Measurements from ENCODE around the gene DMD.

Gene DMD

GRCh38 chrX:32572644-32573043, 638.7 kb downstream of the DMD start:
- H3K27me3 ChIP-seq (replicated peaks; ENCODE audit: insufficient read depth, low read length) = no peaks in the 10 kb centered on the region
- H3F3A ChIP-seq (ENCODE audit: insufficient read depth, low read length) = no peaks in the 10 kb centered on the region
- no peak for TF ChIP-seq EZH2phosphoT487 (IDR thresholded peaks at IDR 0.05; ENCODE audit: low read length)
- TF ChIP-seq EZH2 (optimal IDR thresholded peaks at IDR 0.05; ENCODE audit: low read depth, low read length) = no peak
- no peak for TF ChIP-seq CTCF (IDR thresholded peaks at IDR 0.05; ENCODE audit: low read length)

GRCh38 chrX:32571579-32571978, 639.8 kb downstream of the DMD start:
- DNase-seq = no peak
- no peak overlapping the region for H3K4me3 ChIP-seq (ENCODE audit: low read length)
- no peaks in the 10 kb centered on the region for H3K36me3 ChIP-seq (replicated peaks; ENCODE audit: insufficient read depth, low read length)
- no peaks in the 10 kb centered on the region for H3K27me3 ChIP-seq (replicated peaks; ENCODE audit: insufficient read depth, low read length)
- H3K4me2 ChIP-seq (ENCODE audit: low read depth, low read length) = no peak overlapping the region
- H2AFZ ChIP-seq (ENCODE audit: low read length) = no peak overlapping the region
- H3F3A ChIP-seq (ENCODE audit: insufficient read depth, low read length) = no peaks in the 10 kb centered on the region
- no peaks in the 10 kb centered on the region for H3K79me2 ChIP-seq (ENCODE audit: low read length)
- H3K9me3 ChIP-seq (replicated peaks; ENCODE audit: insufficient read depth, low read length) = no peaks in the 10 kb centered on the region
- H3K9ac ChIP-seq (ENCODE audit: low read length) = no peak overlapping the region
- H3K9me2 ChIP-seq (replicated peaks; ENCODE audit: insufficient read depth, low read length) = no peaks in the 10 kb centered on the region
- TF ChIP-seq EZH2phosphoT487 (IDR thresholded peaks at IDR 0.05; ENCODE audit: low read length) (no peak), EZH2 (optimal IDR thresholded peaks at IDR 0.05; ENCODE audit: low read depth, low read length) (no peak), CTCF (IDR thresholded peaks at IDR 0.05; ENCODE audit: low read length) (no peak)
- H3K27ac ChIP-seq (ENCODE audit: low read length) = no peak overlapping the region
- no peaks in the 10 kb centered on the region for H3K4me1 ChIP-seq (ENCODE audit: low read length)
- H4K20me1 ChIP-seq (ENCODE audit: insufficient read depth, low read length) = no peaks in the 10 kb centered on the region

More at GRCh38 chrX:32572644-32573043, 638.7 kb downstream of the DMD start:
- Histone ChIP-seq H2AFZ (ENCODE audit: low read length) (no peak overlapping the region), H3K9ac (ENCODE audit: low read length) (no peak overlapping the region), H4K20me1 (ENCODE audit: insufficient read depth, low read length) (no peaks in the 10 kb centered on the region), H3K36me3 (replicated peaks; ENCODE audit: insufficient read depth, low read length) (no peaks in the 10 kb centered on the region), H3K9me2 (replicated peaks; ENCODE audit: insufficient read depth, low read length) (no peaks in the 10 kb centered on the region), H3K27ac (ENCODE audit: low read length) (no peak overlapping the region), H3K4me2 (ENCODE audit: low read depth, low read length) (no peak overlapping the region), H3K9me3 (replicated peaks; ENCODE audit: insufficient read depth, low read length) (no peaks in the 10 kb centered on the region), H3K4me3 (ENCODE audit: low read length) (no peak overlapping the region), H3K79me2 (ENCODE audit: low read length) (no peaks in the 10 kb centered on the region), H3K4me1 (ENCODE audit: low read length) (no peaks in the 10 kb centered on the region)
- no peak for DNase-seq

GRCh38 chrX:32562261-32562660, 649.1 kb downstream of the DMD start:
- no peak for DNase-seq
- no peaks in the 10 kb centered on the region for H3K9me2 ChIP-seq (replicated peaks; ENCODE audit: insufficient read depth, low read length)
- H4K20me1 ChIP-seq (ENCODE audit: insufficient read depth, low read length) = no peaks in the 10 kb centered on the region
- no peaks in the 10 kb centered on the region for H3K4me1 ChIP-seq (ENCODE audit: low read length)
- no peak for TF ChIP-seq CTCF (IDR thresholded peaks at IDR 0.05; ENCODE audit: low read length)
- no peak for TF ChIP-seq EZH2 (optimal IDR thresholded peaks at IDR 0.05; ENCODE audit: low read depth, low read length)
- no peak for TF ChIP-seq EZH2phosphoT487 (IDR thresholded peaks at IDR 0.05; ENCODE audit: low read length)
- H3K27ac ChIP-seq (ENCODE audit: low read length) = no peak overlapping the region
- no peaks in the 10 kb centered on the region for H3K27me3 ChIP-seq (replicated peaks; ENCODE audit: insufficient read depth, low read length)
- H3K4me2 ChIP-seq (ENCODE audit: low read depth, low read length) = no peak overlapping the region
- no peak overlapping the region for H3K9ac ChIP-seq (ENCODE audit: low read length)
- H3F3A ChIP-seq (ENCODE audit: insufficient read depth, low read length) = no peaks in the 10 kb centered on the region
- no peaks in the 10 kb centered on the region for H3K79me2 ChIP-seq (ENCODE audit: low read length)
- no peaks in the 10 kb centered on the region for H3K9me3 ChIP-seq (replicated peaks; ENCODE audit: insufficient read depth, low read length)
- H2AFZ ChIP-seq (ENCODE audit: low read length) = no peak overlapping the region
- H3K4me3 ChIP-seq (ENCODE audit: low read length) = no peak overlapping the region
- H3K36me3 ChIP-seq (replicated peaks; ENCODE audit: insufficient read depth, low read length) = no peaks in the 10 kb centered on the region

Measured in MM.1S (cell line).